ENCODE data around the gene CAV2.

GRCh38 chr7:116501425-116502167, 2.1 kb downstream of the CAV2 start:
- TF ChIP-seq CTCF (IDR thresholded peaks at IDR 0.05), result no peak
- TF ChIP-seq POLR2A (IDR thresholded peaks at IDR 0.05), result no peak

Data from testis (tissue), 2 donors.